AG04449 (cell line): ENCODE measurements around the gene MKRN2.
"Not testable (repeated sequence)": the region's sequence is repeated elsewhere in the genome, so short reads cannot be mapped to it uniquely, and the experiment has no call there.

Source experiments
- CTCF ChIA-PET: fragments of 350-600 bp; formaldehyde crosslinking; extraction: SDS; loops from one replicate; lab custom pipeline; 2021; ENCODE audit warnings: antibody characterized with exemption; lab: Yijun Ruan, JAX
- POLR2A ChIA-PET: fragments of 400-600, 350-600 bp; formaldehyde crosslinking; extraction: SDS; loops from one replicate; lab custom pipeline; 2020; ENCODE audit warnings: antibody characterized with exemption, inconsistent platforms; lab: Yijun Ruan, JAX
- DNase-seq: peaks from one replicate; pipeline ENCODE4 v3.0.0-alpha.2; 2010; ENCODE audit warnings: low read depth, low spot score
- H3K4me3 ChIP-seq: 2 replicates; pipeline ENCODE4 v1.5.1; 2011; ENCODE audit warnings: low read depth, mild to moderate bottlenecking, control low read depth, low read length
- CTCF ChIP-seq: IDR thresholded peaks from one replicate; pipeline ENCODE4 v1.5.1; 2011; ENCODE audit warnings: mild to moderate bottlenecking, moderate library complexity, low read length, control low read depth, inconsistent platforms; ENCODE audit not compliant: insufficient read depth; ENCODE audit errors: missing control alignments

Gene MKRN2

GRCh38 chr3:12630292-12630691, 73.4 kb downstream of the MKRN2 start:
- H3K4me3 ChIP-seq = no peak overlapping the region
- CTCF ChIA-PET = no interaction called here
- TF ChIP-seq CTCF = no peak
- POLR2A ChIA-PET = no interaction called here
- DNase-seq = no peak

- CTCF ChIA-PET = interaction anchor here (1.2 kb wide), 1 partner anchor 12 kb away, joined by 3 read pairs; no protein-coding TSS in a partner anchor
- DNase-seq, POLR2A ChIA-PET, H3K4me3 ChIP-seq: not testable (repeated sequence)
Observed at GRCh38 chr3:12630843-12631242, 74.0 kb downstream of the MKRN2 start.

GRCh38 chr3:12632523-12632922, 75.6 kb downstream of the MKRN2 start:
- TF ChIP-seq CTCF = no peak
- ChIA-PET POLR2A (no interaction called here), CTCF (interaction anchor here (1.0 kb wide), 1 partner anchor 17 kb away, joined by 3 read pairs; no protein-coding TSS in a partner anchor)
- DNase-seq = no peak
- H3K4me3 ChIP-seq = no peak overlapping the region

- POLR2A ChIA-PET = no interaction called here
Observed at GRCh38 chr3:12633108-12633507, 76.2 kb downstream of the MKRN2 start.

More at GRCh38 chr3:12633108-12633507, 76.2 kb downstream of the MKRN2 start:
- no peak overlapping the region for H3K4me3 ChIP-seq
- no peak for DNase-seq
- CTCF ChIA-PET = interaction anchor here (1.0 kb wide), 1 partner anchor 17 kb away, joined by 3 read pairs; no protein-coding TSS in a partner anchor
- no peak for TF ChIP-seq CTCF
